Muscle of arm (tissue), 12 donors: ENCODE results near the gene ITGAE. TPM values are rescaled to one million over a fixed set of nuclear protein-coding genes. Genes with fewer than 3 reads are reported as not detected.
A peak's percentile ranks its signal among the peaks of the same experiment; 100 is the strongest.

Experiments used
- DNase-seq: peaks from one replicate; pipeline ENCODE4 v3.0.0-alpha.2; 2013
- polyA plus RNA-seq, 12 donors: library from polyadenylated mRNA; unstranded; fragments of 120-200 nt; gene quantifications; one replicate each; pipeline ENCODE4 v1.2.1, GENCODE V29; 2013; ENCODE audit not compliant: insufficient read length in 12 of 12

ITGAE gene
- polyA plus RNA-seq, 12 donors = 14.2 to 38.6 (median 31.7) TPM; not detected in 1

GRCh38 chr17:3679531-3680126 lies 121.4 kb downstream of the ITGAE start:
- no peak for DNase-seq

DNA sequence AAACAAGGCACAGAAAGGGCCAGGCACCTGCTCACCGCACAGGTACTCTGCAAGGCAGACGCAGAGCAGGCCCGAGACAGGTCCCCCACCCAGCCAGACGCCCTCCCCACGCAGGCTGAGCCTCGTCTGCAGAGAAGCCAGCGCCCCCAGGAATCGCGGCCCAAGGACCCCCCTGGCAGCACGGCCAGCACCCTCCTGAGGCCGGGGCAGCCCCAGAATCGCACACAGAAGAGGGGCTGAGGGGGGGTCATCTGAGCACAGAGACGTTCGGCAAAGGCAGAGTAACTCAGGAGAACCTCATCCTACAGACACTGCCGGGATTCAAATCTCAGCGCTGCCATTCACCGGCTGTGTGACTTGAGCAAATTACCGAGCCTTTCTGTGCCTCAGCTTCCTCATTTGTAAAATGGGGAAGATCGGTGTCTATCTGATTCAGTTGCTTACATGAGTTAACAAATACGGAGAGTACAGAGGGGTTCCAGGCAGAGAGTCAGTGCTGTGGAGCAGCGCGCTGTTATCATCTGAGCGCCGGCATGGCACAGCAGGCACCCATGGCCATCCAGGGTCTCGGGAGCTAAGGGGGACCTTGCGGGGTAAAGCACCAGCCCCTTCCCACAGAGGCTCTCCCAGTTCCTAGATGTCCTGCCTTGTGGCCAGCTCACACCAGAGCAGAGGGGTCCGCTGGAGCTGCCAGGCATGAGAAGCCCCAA lies 122.0 kb downstream of the ITGAE start:
- DNase-seq = no peak

DNA sequence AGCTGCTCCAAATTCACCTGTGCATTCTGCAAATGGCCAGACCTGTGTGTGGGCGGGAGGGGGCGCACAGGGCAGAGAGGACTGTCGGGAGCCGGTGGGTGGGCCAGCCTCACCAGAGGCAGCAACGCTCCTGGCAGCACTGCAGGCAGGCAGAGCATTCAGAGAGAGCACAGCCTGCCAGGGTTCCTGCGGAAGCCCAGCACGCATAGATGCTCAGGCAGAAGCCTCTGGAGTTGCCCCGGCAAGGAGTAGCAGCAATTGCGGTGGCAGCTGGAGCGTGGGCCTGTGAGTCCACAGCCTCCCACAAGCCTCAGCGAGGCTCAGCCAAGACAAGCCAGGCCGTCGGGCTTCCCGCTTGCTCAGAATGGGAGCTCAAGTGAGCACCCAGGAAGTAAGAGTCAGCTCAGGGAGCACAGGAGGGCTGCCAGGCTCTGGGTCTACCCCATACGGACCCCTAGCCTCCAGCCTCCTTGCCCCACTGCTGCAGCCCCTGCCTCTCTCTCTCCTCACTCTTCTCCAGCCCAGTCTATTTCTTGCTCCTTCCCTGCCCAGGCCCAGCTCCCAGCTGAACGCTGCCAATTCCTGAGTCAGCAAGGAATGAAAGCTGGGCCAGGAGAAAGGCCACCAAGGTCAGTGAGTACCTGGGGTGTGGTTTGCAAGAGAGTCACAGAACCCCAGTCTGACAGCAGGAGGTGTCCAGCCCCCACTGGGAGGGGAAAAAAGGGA lies 122.7 kb downstream of the ITGAE start:
- DNase-seq = no peak

DNA sequence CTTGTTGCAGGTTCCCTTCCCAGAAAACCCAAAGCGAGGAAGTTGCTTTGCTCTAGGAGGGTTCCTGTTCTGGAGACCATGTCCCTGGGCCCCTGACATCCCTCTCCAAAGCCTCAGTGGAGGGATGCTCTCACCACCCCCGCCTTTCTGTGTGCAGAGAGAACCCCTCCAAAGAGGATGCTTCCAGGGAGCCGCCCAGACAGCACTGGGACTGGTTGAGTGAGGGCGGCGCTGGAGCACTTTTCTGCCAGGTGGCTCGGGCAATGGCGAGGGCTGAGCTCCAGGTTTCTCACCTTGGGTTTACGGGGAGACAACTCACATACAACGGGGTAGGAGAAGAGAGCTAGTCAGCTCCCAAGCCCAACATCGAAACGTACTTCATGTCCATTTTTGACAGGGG lies 125.1 kb downstream of the ITGAE start:
- no peak for DNase-seq

DNA sequence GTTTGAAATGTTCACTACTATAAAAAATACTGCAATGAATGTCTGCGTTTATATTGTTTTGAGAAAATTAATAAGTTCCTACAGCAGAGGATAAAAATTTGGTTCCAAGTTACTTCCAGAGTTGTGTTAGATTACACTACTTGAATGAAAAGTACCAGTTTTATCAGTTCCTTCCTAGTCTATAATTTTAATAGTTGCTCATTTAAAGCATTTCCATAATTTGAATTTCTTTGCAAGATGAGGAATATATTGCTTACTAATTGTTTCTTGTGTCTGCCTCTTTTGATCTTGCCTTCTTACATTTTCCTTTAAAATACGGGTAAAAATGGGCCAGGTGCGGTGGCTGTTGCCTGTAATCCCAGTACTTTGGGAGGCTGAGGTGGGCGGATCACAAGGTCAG lies 128.4 kb downstream of the ITGAE start:
- no peak for DNase-seq

DNA sequence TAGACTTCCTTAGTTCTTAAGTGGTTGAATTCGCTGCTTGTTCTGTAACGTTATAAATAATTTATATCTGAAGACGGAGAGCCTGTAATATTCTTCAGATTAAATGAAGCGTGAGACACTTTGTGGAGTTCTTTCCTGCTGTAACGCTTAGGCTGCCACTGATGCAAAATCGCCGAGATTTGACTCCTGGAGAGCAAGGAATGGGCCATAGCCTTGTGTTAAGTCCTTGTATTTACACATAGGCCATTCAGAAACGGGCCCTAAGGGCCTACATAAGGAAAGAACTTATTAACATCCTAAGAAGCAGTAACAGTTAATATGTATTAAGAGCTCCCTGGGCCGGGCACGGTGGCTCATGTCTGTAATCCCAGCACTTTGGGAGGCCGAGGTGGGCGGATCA lies 131.4 kb downstream of the ITGAE start:
- DNase-seq = no peak

- no peak for DNase-seq
These were observed 132.0 kb downstream of the ITGAE start for GRCh38 chr17:3669085-3669347.

- peak; percentile 98 for DNase-seq
These were observed 132.5 kb downstream of the ITGAE start, which contains the start of the genes EMC6 and TAX1BP3 for GRCh38 chr17:3668279-3669084. Gene EMC6, plus strand, starts transcription at chr17:3668812. Its CDS starts 335 bp downstream, at chr17:3669147. Gene TAX1BP3, minus strand, starts transcription at chr17:3668578. Its CDS starts 52 bp downstream, at chr17:3668526.

- DNase-seq = peak; percentile 94
These were observed 133.4 kb downstream of the ITGAE start for GRCh38 chr17:3667366-3668278.

- DNase-seq = no peak
These were observed 134.5 kb downstream of the ITGAE start for GRCh38 chr17:3666516-3666915.

DNA sequence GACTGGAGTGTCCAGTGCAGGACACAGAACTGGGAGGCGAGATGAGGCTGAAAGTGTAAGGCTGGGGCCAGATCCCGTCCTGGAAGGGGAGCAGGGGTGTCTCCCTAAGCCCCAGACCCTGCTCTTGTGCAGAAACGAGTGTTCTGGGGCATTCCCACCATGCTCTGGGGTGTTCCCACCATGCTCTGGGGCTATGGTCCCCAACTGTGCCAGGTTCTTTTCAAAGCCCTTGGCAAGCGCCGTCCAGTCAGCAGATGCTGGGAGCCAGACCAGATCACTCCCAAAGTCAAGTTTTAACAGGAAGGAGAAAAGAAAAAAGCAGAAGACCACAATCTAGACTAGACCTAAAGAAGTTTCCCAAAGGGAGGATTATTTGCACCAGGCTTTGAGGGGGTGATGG lies 135.2 kb downstream of the ITGAE start:
- DNase-seq = no peak

Other genes starting within 250 kb of the ITGAE start
- gene TRPV3, start 243.4 kb downstream of the ITGAE start, polyA plus RNA-seq = 1 to 10 TPM in 9 of 12 donors, under 1 TPM in 2, not detected in 1; 0.92 to 5.7 (median 1.6) TPM
- 1 to 10 TPM in 11 of 12 donors, not detected in 1; 3.9 to 7.8 (median 5.3) TPM for gene TRPV1, start 191.8 kb downstream of the ITGAE start, polyA plus RNA-seq
- 10 to 100 TPM in 1 of 12 donors, 1 to 10 TPM in 10, not detected in 1; 5.6 to 12.0 (median 6.7) TPM for gene SHPK, start 164.9 kb downstream of the ITGAE start, polyA plus RNA-seq
- 10 to 100 TPM in 2 of 12 donors, 1 to 10 TPM in 9, not detected in 1; 6.9 to 15.0 (median 8.8) TPM for gene CTNS, start 164.4 kb downstream of the ITGAE start, polyA plus RNA-seq
- 10 to 100 TPM in 11 of 12 donors, not detected in 1; 33.5 to 68.4 (median 50.9) TPM for gene TAX1BP3, start 132.6 kb downstream of the ITGAE start, polyA plus RNA-seq
- 10 to 100 TPM in 11 of 12 donors, not detected in 1; 25.5 to 93.0 (median 30.8) TPM for gene EMC6, start 132.4 kb downstream of the ITGAE start, polyA plus RNA-seq
- gene P2RX5, start 105.0 kb downstream of the ITGAE start, polyA plus RNA-seq = 10 to 100 TPM in 11 of 12 donors, not detected in 1; 11.5 to 51.0 (median 26.8) TPM
- 1 to 10 TPM in 11 of 12 donors, not detected in 1; 3.7 to 8.4 (median 5.9) TPM for gene HASPIN, start 77.3 kb downstream of the ITGAE start, polyA plus RNA-seq
- 10 to 100 TPM in 11 of 12 donors, not detected in 1; 41.3 to 88.1 (median 62.2) TPM for gene NCBP3, start 45.1 kb upstream of the ITGAE start, polyA plus RNA-seq
- 1 to 10 TPM in 11 of 12 donors, not detected in 1; 5.6 to 8.7 (median 7.4) TPM for gene CAMKK1, start 91.9 kb upstream of the ITGAE start, polyA plus RNA-seq
- 10 to 100 TPM in 1 of 12 donors, 1 to 10 TPM in 10, not detected in 1; 1.7 to 28.8 (median 2.5) TPM for gene P2RX1, start 115.3 kb upstream of the ITGAE start, polyA plus RNA-seq
- gene ATP2A3, start 163.2 kb upstream of the ITGAE start, polyA plus RNA-seq = 10 to 100 TPM in 2 of 12 donors, 1 to 10 TPM in 9, not detected in 1; 3.2 to 26.0 (median 4.0) TPM